Central memory CD8-positive, alpha-beta T cell (primary cell): ENCODE measurements around the gene TIMM10B.

Source experiments
- ATAC-seq: fragments of 150-1000 bp; cut with Tn5 transposase; replicated peaks from 2 replicates; pipeline ENCODE4 v1.10.0; 2022; ENCODE audit warnings: mild to moderate bottlenecking, moderate FRiP score, moderate number of reproducible peaks; ENCODE audit not compliant: poor library complexity, severe bottlenecking; ENCODE audit errors: extremely low read depth
- DNase-seq, 2 donors: peaks; one replicate each; pipeline ENCODE4 v3.0.0; 2021; ENCODE audit warnings: low spot score in 2 of 2
- H3K27ac Mint-ChIP-seq: one replicate; pipeline ENCODE4 v1.8.0; 2022; ENCODE audit warnings: low read depth, mild to moderate bottlenecking, moderate library complexity, mixed read lengths
- H3K27me3 Mint-ChIP-seq: one replicate; pipeline ENCODE4 v1.8.0; 2022; ENCODE audit warnings: mixed read lengths
- H3K36me3 Mint-ChIP-seq: one replicate; pipeline ENCODE4 v1.8.0; 2022; ENCODE audit warnings: mild to moderate bottlenecking, moderate library complexity, mixed read lengths; ENCODE audit not compliant: insufficient read depth
- H3K4me1 Mint-ChIP-seq: one replicate; pipeline ENCODE4 v1.8.0; 2022; ENCODE audit warnings: mixed read lengths
- H3K4me3 Mint-ChIP-seq: one replicate; pipeline ENCODE4 v1.8.0; 2022; ENCODE audit warnings: mild to moderate bottlenecking, moderate library complexity, mixed read lengths
- H3K9me3 Mint-ChIP-seq: one replicate; pipeline ENCODE4 v1.8.0; 2022; ENCODE audit warnings: mixed read lengths

The TIMM10B gene

GRCh38 chr11:6455070-6455469, 26.2 kb upstream of the TIMM10B start:
- no peak for DNase-seq
- Mint-ChIP-seq H3K27ac (no peak overlapping the region), H3K36me3 (peaks cover 11% of the 10 kb centered on the region), H3K4me1 (no peaks in the 10 kb centered on the region), H3K27me3 (no peaks in the 10 kb centered on the region), H3K9me3 (no peaks in the 10 kb centered on the region), H3K4me3 (no peak overlapping the region)
- no peak for ATAC-seq

DNA sequence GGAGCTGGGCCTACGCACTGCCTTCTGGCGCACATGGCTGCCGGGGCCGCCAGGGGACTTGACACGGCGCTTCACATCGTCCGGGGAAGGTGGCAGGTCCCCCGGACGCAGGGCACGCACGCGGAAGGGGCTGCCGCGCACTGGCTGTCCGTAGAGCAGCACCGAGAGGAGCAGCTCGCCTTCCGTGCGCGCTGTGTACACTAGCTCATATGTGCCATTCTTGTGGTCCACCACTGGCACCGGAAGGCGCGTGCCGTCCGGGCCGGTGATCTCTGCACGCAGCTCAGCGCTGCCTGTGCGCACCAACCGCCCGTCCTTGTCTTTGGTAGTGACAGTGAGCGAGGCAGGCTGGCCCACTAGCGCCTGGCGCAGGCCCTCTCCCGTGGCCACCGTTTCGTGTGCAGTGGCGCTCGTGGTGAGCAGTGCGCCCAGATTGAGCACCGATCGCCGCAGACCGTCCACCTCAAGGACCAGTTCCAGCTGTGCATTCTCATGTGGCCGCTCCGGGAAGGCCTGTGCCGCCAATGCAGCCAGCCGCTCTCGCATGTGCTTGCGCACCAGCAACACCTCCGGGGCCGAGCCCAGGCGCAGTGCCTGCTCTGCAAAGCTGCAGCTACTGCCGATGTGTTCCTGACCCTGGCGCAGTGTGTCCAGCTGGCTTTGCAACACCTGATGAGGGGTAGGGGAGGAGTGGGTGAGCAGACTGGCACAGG, 24.8 kb upstream of the TIMM10B start:
- Mint-ChIP-seq H3K4me3 (no peak overlapping the region), H3K27ac (no peak overlapping the region), H3K36me3 (peaks cover 11% of the 10 kb centered on the region), H3K9me3 (no peaks in the 10 kb centered on the region), H3K27me3 (no peaks in the 10 kb centered on the region), H3K4me1 (no peaks in the 10 kb centered on the region)
- no peak for ATAC-seq
- DNase-seq = no peak

- H3K27me3 Mint-ChIP-seq = no peaks in the 10 kb centered on the region
- H3K27ac Mint-ChIP-seq = no peak overlapping the region
- ATAC-seq (no peak), DNase-seq (no peak)
- H3K4me3 Mint-ChIP-seq = no peak overlapping the region
- no peaks in the 10 kb centered on the region for H3K4me1 Mint-ChIP-seq
- H3K9me3 Mint-ChIP-seq = no peaks in the 10 kb centered on the region
- H3K36me3 Mint-ChIP-seq = peaks cover 11% of the 10 kb centered on the region
These were observed 23.6 kb upstream of the TIMM10B start for GRCh38 chr11:6457581-6458320.

DNA sequence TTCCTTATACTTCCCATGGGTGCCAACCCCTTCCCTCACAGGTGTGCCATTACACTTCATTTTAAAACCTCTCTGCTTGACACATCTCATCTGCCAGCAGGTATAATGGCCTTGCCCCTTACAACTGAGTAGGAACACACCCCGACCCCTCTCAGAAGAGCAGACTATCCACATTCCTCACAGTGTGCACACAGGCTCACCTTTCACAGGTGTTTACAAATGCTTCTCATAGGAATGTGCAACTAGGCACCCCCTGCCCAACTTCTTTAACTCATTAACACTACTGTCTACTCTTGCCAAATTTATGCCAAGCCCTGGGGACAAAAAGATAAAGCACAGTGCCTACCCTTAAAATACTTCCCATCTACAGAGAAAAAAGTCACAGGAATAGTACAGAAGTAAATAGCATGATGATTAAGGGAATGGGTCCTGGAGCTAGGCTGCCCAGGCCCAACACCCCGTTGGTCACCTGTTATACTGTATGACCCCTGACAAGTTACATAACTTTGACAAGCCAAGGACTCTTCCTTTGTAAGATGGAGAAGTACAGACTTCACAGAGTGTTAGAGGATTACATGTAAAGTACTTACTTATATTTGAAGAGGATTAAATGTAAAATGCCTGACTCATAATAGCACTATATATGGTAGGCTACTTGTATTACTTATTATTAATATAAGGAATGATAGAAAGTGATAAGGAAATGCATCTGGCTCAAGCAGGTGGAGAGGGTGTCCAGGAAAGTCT, 22.8 kb upstream of the TIMM10B start:
- ATAC-seq (no peak), DNase-seq (no peak)
- Mint-ChIP-seq H3K9me3 (no peaks in the 10 kb centered on the region), H3K27me3 (no peaks in the 10 kb centered on the region), H3K36me3 (peaks cover 14% of the 10 kb centered on the region), H3K4me1 (no peaks in the 10 kb centered on the region), H3K4me3 (no peak overlapping the region), H3K27ac (no peak overlapping the region)

- H3K27ac Mint-ChIP-seq = no peak overlapping the region
- H3K4me1 Mint-ChIP-seq = no peaks in the 10 kb centered on the region
- DNase-seq = no peak
- peaks cover 14% of the 10 kb centered on the region for H3K36me3 Mint-ChIP-seq
- H3K9me3 Mint-ChIP-seq = no peaks in the 10 kb centered on the region
- ATAC-seq = no peak
- H3K27me3 Mint-ChIP-seq = no peaks in the 10 kb centered on the region
- H3K4me3 Mint-ChIP-seq = no peak overlapping the region
These were observed 22.2 kb upstream of the TIMM10B start for GRCh38 chr11:6459099-6459450.

DNA sequence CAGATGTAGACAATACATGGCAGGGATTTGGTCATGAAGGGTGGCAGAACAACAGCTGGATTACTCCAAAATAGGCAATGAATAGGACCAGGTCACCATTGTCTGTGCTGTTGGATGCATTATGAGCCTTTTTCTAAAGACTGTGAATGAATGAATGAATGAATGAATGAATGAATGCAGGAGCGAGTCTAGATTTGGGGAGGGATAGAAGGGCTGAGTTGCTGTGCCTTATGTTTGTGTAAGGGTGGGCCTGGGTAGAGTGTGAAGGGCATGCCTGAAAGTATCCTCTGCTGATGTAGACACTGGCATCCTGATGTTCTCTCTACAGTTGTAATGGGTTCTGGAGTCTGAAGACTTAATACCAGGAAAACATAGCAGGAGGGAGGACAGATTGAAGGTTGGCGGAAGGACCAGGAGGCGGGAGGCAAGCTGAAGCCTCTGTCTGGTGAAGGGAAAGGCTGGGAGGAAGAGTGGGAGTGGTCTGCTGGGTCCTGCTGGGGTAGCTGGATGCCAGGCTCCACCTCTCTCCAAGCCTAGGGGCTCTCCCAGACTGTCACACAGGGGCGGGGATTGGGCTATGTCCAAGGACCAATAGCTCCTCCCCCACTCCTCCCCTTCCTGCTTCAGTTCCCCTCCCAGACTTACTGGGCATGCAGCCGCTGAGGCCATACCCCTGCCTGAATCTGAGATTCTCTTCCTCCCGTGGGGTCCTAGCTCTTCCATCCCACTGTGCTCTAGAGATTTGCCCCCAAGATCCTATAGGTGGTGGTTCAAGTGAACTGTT, 12.4 kb upstream of the TIMM10B start:
- Mint-ChIP-seq H3K4me3 (no peak overlapping the region), H3K27ac (no peak overlapping the region), H3K36me3 (peaks cover 6% of the 10 kb centered on the region), H3K27me3 (no peaks in the 10 kb centered on the region), H3K9me3 (no peaks in the 10 kb centered on the region), H3K4me1 (peaks cover 20% of the 10 kb centered on the region)
- DNase-seq (no peak), ATAC-seq (no peak)

GRCh38 chr11:6469599-6469998, 11.7 kb upstream of the TIMM10B start:
- peaks cover 11% of the 10 kb centered on the region for H3K36me3 Mint-ChIP-seq
- no peaks in the 10 kb centered on the region for H3K9me3 Mint-ChIP-seq
- peaks cover 20% of the 10 kb centered on the region for H3K4me1 Mint-ChIP-seq
- H3K27me3 Mint-ChIP-seq = no peaks in the 10 kb centered on the region
- H3K27ac Mint-ChIP-seq = no peak overlapping the region
- no peak overlapping the region for H3K4me3 Mint-ChIP-seq
- DNase-seq = no peak
- no peak for ATAC-seq

- H3K27ac Mint-ChIP-seq = no peak overlapping the region
- H3K4me3 Mint-ChIP-seq = peak overlapping the region; percentile 85
- ATAC-seq = peak; percentile 6
These were observed 8.4 kb upstream of the TIMM10B start for GRCh38 chr11:6472934-6473333.

DNA sequence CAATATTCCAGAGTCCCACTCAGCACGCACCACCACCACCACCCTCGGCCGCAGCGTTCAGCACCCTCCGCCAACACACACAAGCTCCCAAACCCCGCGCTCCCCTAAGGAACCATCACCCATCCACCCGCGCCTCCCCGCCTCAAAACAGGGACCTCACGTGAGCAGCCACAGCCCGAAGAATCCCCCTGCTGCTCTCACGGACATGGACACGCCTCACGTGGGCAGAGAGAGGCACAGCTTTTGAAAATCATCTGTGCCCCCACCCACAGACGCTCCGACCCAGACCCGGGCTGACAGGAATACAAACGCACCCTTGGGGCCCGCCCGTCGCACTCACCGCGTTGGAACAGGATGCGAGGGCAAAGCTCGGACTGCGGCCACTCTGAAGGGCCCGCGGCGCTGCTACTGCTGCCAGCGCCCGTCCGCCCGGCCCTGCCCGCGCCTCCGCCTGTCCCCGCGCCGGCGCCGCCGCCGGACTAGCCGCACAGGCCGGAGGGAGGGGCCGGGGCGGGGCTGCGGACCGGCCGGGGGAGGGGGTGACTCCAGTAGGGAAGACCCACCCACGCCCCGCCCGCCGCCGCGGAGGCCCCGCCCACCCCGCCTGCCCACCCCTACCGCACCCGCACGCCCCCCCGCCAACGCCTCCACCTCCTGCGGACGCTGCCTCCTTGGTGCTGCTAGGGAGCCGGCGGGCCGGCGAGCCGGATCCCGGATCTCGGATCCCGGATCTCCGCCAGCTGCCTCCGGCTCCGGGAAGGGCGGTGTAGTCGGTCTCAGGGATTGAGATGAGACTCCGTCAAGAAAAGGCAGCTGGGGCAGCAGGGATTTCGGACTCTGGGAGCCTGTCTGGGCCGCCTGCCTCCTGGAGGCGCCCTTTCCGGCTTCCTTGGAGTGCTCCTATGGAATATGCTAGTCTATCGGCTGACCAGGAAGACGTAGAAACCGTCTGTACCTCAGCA, 7.6 kb upstream of the TIMM10B start, which contains the start of gene TRIM3:
TSS of gene TRIM3 (minus strand) at position 491 of the 962 bp plus-strand sequence. CDS start 8,246 bp downstream, outside the sequence.
- Mint-ChIP-seq H3K36me3 (peaks cover 21% of the 10 kb centered on the region), H3K4me1 (peaks cover 19% of the 10 kb centered on the region), H3K27ac (peak within 1 kb of the TSS; percentile 77), H3K9me3 (no peaks in the 10 kb centered on the region), H3K27me3 (no peaks in the 10 kb centered on the region), H3K4me3 (peak within 1 kb of the TSS; percentile 85)
- ATAC-seq (peak; percentile 63), DNase-seq (peak; percentile 21 to 23)

More at GRCh38 chr11:6472934-6473333, 8.4 kb upstream of the TIMM10B start:
- H3K4me1 Mint-ChIP-seq = peaks cover 16% of the 10 kb centered on the region
- no peaks in the 10 kb centered on the region for H3K9me3 Mint-ChIP-seq
- H3K36me3 Mint-ChIP-seq = peaks cover 18% of the 10 kb centered on the region
- DNase-seq = no peak
- no peaks in the 10 kb centered on the region for H3K27me3 Mint-ChIP-seq

DNA sequence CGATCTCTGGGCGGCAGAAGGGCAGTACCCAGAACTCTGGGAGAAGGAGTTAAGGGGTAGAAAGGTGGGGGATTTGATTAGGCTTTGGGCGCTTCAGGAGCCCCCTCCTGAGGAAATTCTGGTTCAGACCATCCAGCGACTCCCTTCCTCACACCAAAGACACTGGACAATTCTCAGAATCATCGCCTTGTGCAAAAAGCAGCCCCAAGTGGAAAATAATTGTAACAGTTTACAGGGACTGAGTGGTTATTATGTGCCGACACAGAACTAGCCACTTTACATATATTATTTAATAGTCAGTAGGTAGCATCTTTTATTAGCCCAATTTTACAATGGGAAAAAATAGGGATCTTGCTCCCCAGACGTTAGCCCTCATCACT, 6.9 kb upstream of the TIMM10B start:
- Mint-ChIP-seq H3K4me3 (peak overlapping the region; percentile 85), H3K27ac (peak overlapping the region; percentile 77), H3K36me3 (peaks cover 23% of the 10 kb centered on the region), H3K27me3 (no peaks in the 10 kb centered on the region), H3K4me1 (peaks cover 25% of the 10 kb centered on the region), H3K9me3 (no peaks in the 10 kb centered on the region)
- DNase-seq (no peak), ATAC-seq (no peak)

- H3K4me3 Mint-ChIP-seq = peak overlapping the region; percentile 85
- no peaks in the 10 kb centered on the region for H3K27me3 Mint-ChIP-seq
- peak overlapping the region; percentile 3 for H3K27ac Mint-ChIP-seq
- no peak for ATAC-seq
- H3K36me3 Mint-ChIP-seq = peaks cover 23% of the 10 kb centered on the region
- no peak for DNase-seq
- peaks cover 30% of the 10 kb centered on the region for H3K4me1 Mint-ChIP-seq
- no peaks in the 10 kb centered on the region for H3K9me3 Mint-ChIP-seq
These were observed 6.3 kb upstream of the TIMM10B start for GRCh38 chr11:6474806-6475500.
